Lower leg skin (tissue), 4 donors: ENCODE measurements around the gene HRH3. TPM values are rescaled to one million over a fixed set of nuclear protein-coding genes. Genes with fewer than 3 reads are reported as not detected.
A peak's percentile ranks its signal among the peaks of the same experiment; 100 is the strongest.

Experiments
- DNase-seq, 2 donors: peaks; one replicate each; pipeline ENCODE4 v3.0.0-alpha.2; 2019; ENCODE audit warnings: low spot score in 2 of 2
- H3K4me3 ChIP-seq: fragments of 200-600 bp; sonication (generic); 2 replicates; pipeline ENCODE4 v1.5.1; 2017; ENCODE audit warnings: mild to moderate bottlenecking, low read depth; ENCODE audit not compliant: poor library complexity, severe bottlenecking
- POLR2A ChIP-seq, 2 donors: fragments of 450-650 bp; IDR thresholded peaks; one replicate each; pipeline ENCODE4 v1.6.1; 2016 to 2017; ENCODE audit warnings: antibody characterized with exemption in 2 of 2, mild to moderate bottlenecking in 1 of 2, moderate library complexity in 1 of 2
- WGBS, 2 donors: methylation state at CpG; one replicate each; pipeline ENCODE4 v1.1.5; 2018; 5-methylcytosine and 5-hydroxymethylcytosine counted together
- intact Hi-C: fragments of 100-400 bp; cut with DNase I; formaldehyde crosslinking; loops from one replicate; pipeline ENCODE4 v1.15.0; 2023; ENCODE audit warnings: low total_unique reads
- total RNA-seq, 4 donors: library from RNA; depleted of rRNA; stranded (reverse); fragments of >200 nt; gene quantifications; one replicate each; pipeline ENCODE4 v1.1.0, GENCODE V29; 2016
- TF ChIP-seq, protein P1 (sequence below), 3 donors: fragments of 450-650 bp; IDR thresholded peaks; one replicate each; pipeline ENCODE4 v1.5.1; 2016; ENCODE audit warnings: antibody characterized with exemption in 3 of 3, mild to moderate bottlenecking in 3 of 3, moderate library complexity in 2 of 3

HRH3 gene
- total RNA-seq, 4 donors from 2014 or later, result not detected

- no peak overlapping the region for H3K4me3 ChIP-seq
- intact Hi-C loops, result no loop called here
- 80 to 87% methylated on average over 13 to 21 of the region's 22 CpGs for WGBS, 2 donors
- TF ChIP-seq, protein P1, sequence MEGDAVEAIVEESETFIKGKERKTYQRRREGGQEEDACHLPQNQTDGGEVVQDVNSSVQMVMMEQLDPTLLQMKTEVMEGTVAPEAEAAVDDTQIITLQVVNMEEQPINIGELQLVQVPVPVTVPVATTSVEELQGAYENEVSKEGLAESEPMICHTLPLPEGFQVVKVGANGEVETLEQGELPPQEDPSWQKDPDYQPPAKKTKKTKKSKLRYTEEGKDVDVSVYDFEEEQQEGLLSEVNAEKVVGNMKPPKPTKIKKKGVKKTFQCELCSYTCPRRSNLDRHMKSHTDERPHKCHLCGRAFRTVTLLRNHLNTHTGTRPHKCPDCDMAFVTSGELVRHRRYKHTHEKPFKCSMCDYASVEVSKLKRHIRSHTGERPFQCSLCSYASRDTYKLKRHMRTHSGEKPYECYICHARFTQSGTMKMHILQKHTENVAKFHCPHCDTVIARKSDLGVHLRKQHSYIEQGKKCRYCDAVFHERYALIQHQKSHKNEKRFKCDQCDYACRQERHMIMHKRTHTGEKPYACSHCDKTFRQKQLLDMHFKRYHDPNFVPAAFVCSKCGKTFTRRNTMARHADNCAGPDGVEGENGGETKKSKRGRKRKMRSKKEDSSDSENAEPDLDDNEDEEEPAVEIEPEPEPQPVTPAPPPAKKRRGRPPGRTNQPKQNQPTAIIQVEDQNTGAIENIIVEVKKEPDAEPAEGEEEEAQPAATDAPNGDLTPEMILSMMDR (IDR thresholded peaks at IDR 0.05), result no peak
- no peak for TF ChIP-seq POLR2A (IDR thresholded peaks at IDR 0.05)
- DNase-seq, result no peak
These were observed 23.0 kb upstream of the HRH3 start for GRCh38 chr20:62243106-62243505.

DNA sequence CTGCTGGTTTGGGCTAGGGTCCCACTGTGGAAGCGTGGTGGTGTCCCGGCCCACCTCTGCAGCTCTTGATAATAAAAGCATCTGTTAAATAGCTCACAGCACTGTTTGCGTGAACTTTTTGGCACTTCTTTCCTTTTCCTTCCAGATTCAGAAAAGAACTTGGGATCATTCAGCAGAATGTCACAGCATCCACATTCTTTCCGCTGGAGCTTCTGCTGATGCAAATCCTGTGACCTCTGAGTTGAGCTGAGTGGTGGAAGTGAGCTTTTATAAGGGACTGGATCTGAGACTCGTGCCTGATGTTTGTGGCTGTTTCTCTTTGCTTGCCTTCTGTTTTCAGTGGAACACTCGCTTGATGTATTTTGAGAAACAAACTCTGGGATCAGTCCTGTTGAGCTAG, 22.1 kb upstream of the HRH3 start:
- TF ChIP-seq, protein P1 (IDR thresholded peaks at IDR 0.05), result no peak
- TF ChIP-seq POLR2A (IDR thresholded peaks at IDR 0.05), result no peak
- 74 to 78% methylated on average over 6 of the region's 6 CpGs for WGBS, 2 donors
- intact Hi-C loops, result no loop called here
- no peak overlapping the region for H3K4me3 ChIP-seq
- no peak for DNase-seq

DNA sequence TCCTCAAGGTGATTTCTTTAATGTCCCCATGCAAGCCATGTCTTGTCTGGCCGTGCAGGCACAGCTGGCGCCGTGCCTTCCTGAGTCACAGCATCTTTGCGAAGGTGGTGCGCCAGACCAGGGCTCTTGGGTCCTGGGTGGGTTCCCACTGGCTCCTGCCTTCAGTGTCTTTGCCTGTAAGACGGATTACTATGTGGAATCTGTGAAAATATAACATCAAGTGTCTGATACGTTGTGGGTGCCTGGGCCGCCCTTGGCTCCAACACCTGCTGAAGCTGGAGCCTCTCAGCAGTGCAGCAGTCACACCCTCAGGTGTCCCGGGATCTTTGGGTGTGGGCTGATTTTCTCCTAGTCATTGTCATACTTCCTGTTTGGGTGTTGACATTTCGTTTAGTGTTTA, 21.4 kb upstream of the HRH3 start:
- TF ChIP-seq, protein P1 (IDR thresholded peaks at IDR 0.05), result no peak
- TF ChIP-seq POLR2A (IDR thresholded peaks at IDR 0.05), result no peak
- 40 to 57% methylated on average over 10 of the region's 10 CpGs for WGBS, 2 donors
- no peak overlapping the region for H3K4me3 ChIP-seq
- DNase-seq, result no peak
- intact Hi-C loops, result no loop called here

GRCh38 chr20:62240020-62240685, 20.1 kb upstream of the HRH3 start:
- intact Hi-C loops, result no loop called here
- 81 to 85% methylated on average over 13 of the region's 13 CpGs for WGBS, 2 donors
- no peak for TF ChIP-seq POLR2A (IDR thresholded peaks at IDR 0.05)
- TF ChIP-seq, protein P1 (IDR thresholded peaks at IDR 0.05), result no peak
- DNase-seq, result no peak
- H3K4me3 ChIP-seq, result no peak overlapping the region

- no peak for DNase-seq
- WGBS, 2 donors, result 25 to 28% methylated on average over 23 of the region's 23 CpGs
- TF ChIP-seq POLR2A (IDR thresholded peaks at IDR 0.05), result no peak
- TF ChIP-seq, protein P1 (IDR thresholded peaks at IDR 0.05), result no peak
These were observed 19.3 kb upstream of the HRH3 start for GRCh38 chr20:62239278-62239879.

More at GRCh38 chr20:62239278-62239879, 19.3 kb upstream of the HRH3 start:
- H3K4me3 ChIP-seq, result peak overlapping the region; percentile 64
- intact Hi-C loops, result no loop called here
